GM13976 (cell line): ENCODE data around the gene EPHA7.

Experiments
- DNase-seq: peaks from one replicate; pipeline ENCODE4 v3.0.0; 2012; ENCODE audit warnings: low spot score
- CTCF ChIP-seq: IDR thresholded peaks from 2 replicates; pipeline ENCODE4 v1.5.1; 2012; ENCODE audit warnings: borderline replicate concordance, mild to moderate bottlenecking; ENCODE audit not compliant: insufficient read depth; ENCODE audit errors: extremely low read depth, missing control alignments, control extremely low read depth
- in situ Hi-C: fragments of 300-500 bp; cut with MboI; formaldehyde crosslinking; loops from one replicate; pipeline ENCODE4 v1.12.0; 2022; ENCODE audit warnings: low sequenced_read_pairs, mixed read lengths, inconsistent platforms; ENCODE audit not compliant: unreplicated experiment

The EPHA7 gene

GRCh38 chr6:93433592-93433991 is 14.2 kb upstream of the EPHA7 start:
- DNase-seq, result no peak
- no peak for TF ChIP-seq CTCF
- in situ Hi-C loops, result no loop called here

GRCh38 chr6:93424303-93425064 is 5.1 kb upstream of the EPHA7 start:
- no peak for DNase-seq
- TF ChIP-seq CTCF, result no peak
- in situ Hi-C loops, result no loop called here

GRCh38 chr6:93423542-93423941 is 4.2 kb upstream of the EPHA7 start:
- TF ChIP-seq CTCF, result peak; percentile 15
- in situ Hi-C loops, result no loop called here
- DNase-seq, result no peak

- no peak for DNase-seq
- in situ Hi-C loops, result no loop called here
- no peak for TF ChIP-seq CTCF
These were observed 920 bp upstream of the EPHA7 start for GRCh38 chr6:93420163-93420795.

- in situ Hi-C loops, result no loop called here
- peak; percentile 30 for DNase-seq
- no peak for TF ChIP-seq CTCF
These were observed 703 bp downstream of the EPHA7 start for GRCh38 chr6:93418408-93419303.

- TF ChIP-seq CTCF, result no peak
- in situ Hi-C loops, result no loop called here
- peak; percentile 22 for DNase-seq
These were observed 1.3 kb downstream of the EPHA7 start for GRCh38 chr6:93418033-93418407.
